ENCODE data around the gene KSR1. TPM values are rescaled to one million over a fixed set of nuclear protein-coding genes. Genes with fewer than 3 reads are reported as not detected.

Gene KSR1
- total and polyA plus RNA-seq, 3 donors from 2014 or later, result 44.8 to 80.7 (median 63.7) TPM

DNA sequence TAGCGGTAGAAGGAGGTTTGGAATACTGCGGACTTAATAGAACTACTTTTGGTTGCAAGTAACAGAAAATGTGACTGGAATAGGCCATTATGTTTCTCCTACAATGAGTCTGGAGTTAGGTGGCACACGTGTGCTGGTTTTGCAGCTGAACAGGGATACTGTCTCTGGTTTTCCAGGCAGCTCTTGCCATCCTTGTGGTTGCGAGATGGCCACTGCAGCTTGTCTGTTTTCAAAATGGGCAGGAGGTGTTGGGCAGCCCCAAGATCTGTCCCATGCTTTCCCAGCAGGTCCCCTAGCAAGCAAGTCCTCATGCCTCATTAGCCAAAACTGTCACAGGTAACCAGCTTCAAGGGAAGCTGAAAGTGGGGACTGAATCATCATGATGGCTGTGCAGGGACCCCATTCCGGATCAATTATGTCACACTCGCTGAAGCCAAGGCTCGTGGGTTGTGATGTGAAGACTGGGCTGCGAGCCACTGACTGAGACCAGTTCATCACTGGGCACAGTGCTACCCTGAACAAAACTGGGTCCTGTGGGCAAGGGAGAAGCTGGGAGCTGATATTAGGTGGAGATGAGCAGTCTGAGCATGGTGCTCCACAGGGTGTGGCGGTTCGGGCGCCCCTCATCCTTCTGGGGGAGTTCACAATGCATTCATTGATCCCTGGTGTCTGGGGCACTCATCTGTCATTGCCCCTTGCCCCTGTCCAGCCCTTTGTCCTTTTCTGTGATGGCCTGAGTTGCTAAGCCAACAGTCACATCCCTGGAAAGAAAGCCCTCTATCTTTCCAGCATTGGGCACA, 82.1 kb downstream of the KSR1 start:
- 87 to 93% methylated on average over 11 of the region's 11 CpGs for WGBS, 2 donors
- DNase-seq, result no peak
- intact Hi-C loops (cut with DNase I; ENCODE audit: low total_unique reads), result loop anchor here (10.0 kb wide), 1 partner anchor 56 kb away; no protein-coding TSS in a partner anchor
- H3K27me3 ChIP-seq, result no peaks in the 10 kb centered on the region
- no peaks in the 10 kb centered on the region for H3K9me3 ChIP-seq
- no peak overlapping the region for H3K4me3 ChIP-seq
- no peak for TF ChIP-seq POLR2A (IDR thresholded peaks at IDR 0.05)
- TF ChIP-seq, protein P1, sequence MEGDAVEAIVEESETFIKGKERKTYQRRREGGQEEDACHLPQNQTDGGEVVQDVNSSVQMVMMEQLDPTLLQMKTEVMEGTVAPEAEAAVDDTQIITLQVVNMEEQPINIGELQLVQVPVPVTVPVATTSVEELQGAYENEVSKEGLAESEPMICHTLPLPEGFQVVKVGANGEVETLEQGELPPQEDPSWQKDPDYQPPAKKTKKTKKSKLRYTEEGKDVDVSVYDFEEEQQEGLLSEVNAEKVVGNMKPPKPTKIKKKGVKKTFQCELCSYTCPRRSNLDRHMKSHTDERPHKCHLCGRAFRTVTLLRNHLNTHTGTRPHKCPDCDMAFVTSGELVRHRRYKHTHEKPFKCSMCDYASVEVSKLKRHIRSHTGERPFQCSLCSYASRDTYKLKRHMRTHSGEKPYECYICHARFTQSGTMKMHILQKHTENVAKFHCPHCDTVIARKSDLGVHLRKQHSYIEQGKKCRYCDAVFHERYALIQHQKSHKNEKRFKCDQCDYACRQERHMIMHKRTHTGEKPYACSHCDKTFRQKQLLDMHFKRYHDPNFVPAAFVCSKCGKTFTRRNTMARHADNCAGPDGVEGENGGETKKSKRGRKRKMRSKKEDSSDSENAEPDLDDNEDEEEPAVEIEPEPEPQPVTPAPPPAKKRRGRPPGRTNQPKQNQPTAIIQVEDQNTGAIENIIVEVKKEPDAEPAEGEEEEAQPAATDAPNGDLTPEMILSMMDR (IDR thresholded peaks at IDR 0.05), result no peak
- H3K4me1 ChIP-seq, result peaks cover 3% of the 10 kb centered on the region
- no peak overlapping the region for H3K27ac ChIP-seq
- no peaks in the 10 kb centered on the region for H3K36me3 ChIP-seq (ENCODE audit: low read depth, missing control alignments)

- Histone ChIP-seq H3K9me3 (no peaks in the 10 kb centered on the region), H3K36me3 (ENCODE audit: low read depth, missing control alignments) (no peaks in the 10 kb centered on the region), H3K27me3 (no peaks in the 10 kb centered on the region), H3K27ac (no peak overlapping the region), H3K4me1 (peaks cover 3% of the 10 kb centered on the region), H3K4me3 (no peak overlapping the region)
- TF ChIP-seq POLR2A (IDR thresholded peaks at IDR 0.05), result no peak
- TF ChIP-seq, protein P1 (IDR thresholded peaks at IDR 0.05), result no peak
- WGBS, 2 donors, result 87 to 96% methylated on average over 8 of the region's 8 CpGs
- intact Hi-C loops (cut with DNase I; ENCODE audit: low total_unique reads), result loop anchor here (10.0 kb wide), 1 partner anchor 56 kb away; no protein-coding TSS in a partner anchor
- no peak for DNase-seq
Observed at GRCh38 chr17:27539152-27539551, 82.9 kb downstream of the KSR1 start.

- Histone ChIP-seq H3K4me3 (no peak overlapping the region), H3K36me3 (ENCODE audit: low read depth, missing control alignments) (no peaks in the 10 kb centered on the region), H3K4me1 (peaks cover 3% of the 10 kb centered on the region), H3K27ac (no peak overlapping the region), H3K9me3 (no peaks in the 10 kb centered on the region), H3K27me3 (no peaks in the 10 kb centered on the region)
- intact Hi-C loops (cut with DNase I; ENCODE audit: low total_unique reads), result loop anchor here (10.0 kb wide), 1 partner anchor 55 kb away; no protein-coding TSS in a partner anchor
- TF ChIP-seq, protein P1 (IDR thresholded peaks at IDR 0.05), result no peak
- no peak for TF ChIP-seq POLR2A (IDR thresholded peaks at IDR 0.05)
- no peak for DNase-seq
- 75 to 76% methylated on average over 2 to 3 of the region's 3 CpGs for WGBS, 2 donors
Observed at GRCh38 chr17:27539794-27540317, 83.6 kb downstream of the KSR1 start.

GRCh38 chr17:27540318-27541101, 84.3 kb downstream of the KSR1 start:
- Histone ChIP-seq H3K4me3 (no peak overlapping the region), H3K27ac (no peak overlapping the region), H3K36me3 (ENCODE audit: low read depth, missing control alignments) (no peaks in the 10 kb centered on the region), H3K27me3 (no peaks in the 10 kb centered on the region), H3K4me1 (peaks cover 3% of the 10 kb centered on the region), H3K9me3 (no peaks in the 10 kb centered on the region)
- intact Hi-C loops (cut with DNase I; ENCODE audit: low total_unique reads), result no loop called here
- peak; percentile 71 for DNase-seq
- 62 to 78% methylated on average over 14 to 16 of the region's 16 CpGs for WGBS, 2 donors
- TF ChIP-seq POLR2A (IDR thresholded peaks at IDR 0.05), result no peak
- TF ChIP-seq, protein P1 (IDR thresholded peaks at IDR 0.05), result no peak

All from testis (tissue), 3 donors.